ENCODE results near the gene CDR2L. TPM values are rescaled to one million over a fixed set of nuclear protein-coding genes. Genes with fewer than 3 reads are reported as not detected.

The CDR2L gene
- total RNA-seq, 1 donor from 2014 or later, result not detected

DNA sequence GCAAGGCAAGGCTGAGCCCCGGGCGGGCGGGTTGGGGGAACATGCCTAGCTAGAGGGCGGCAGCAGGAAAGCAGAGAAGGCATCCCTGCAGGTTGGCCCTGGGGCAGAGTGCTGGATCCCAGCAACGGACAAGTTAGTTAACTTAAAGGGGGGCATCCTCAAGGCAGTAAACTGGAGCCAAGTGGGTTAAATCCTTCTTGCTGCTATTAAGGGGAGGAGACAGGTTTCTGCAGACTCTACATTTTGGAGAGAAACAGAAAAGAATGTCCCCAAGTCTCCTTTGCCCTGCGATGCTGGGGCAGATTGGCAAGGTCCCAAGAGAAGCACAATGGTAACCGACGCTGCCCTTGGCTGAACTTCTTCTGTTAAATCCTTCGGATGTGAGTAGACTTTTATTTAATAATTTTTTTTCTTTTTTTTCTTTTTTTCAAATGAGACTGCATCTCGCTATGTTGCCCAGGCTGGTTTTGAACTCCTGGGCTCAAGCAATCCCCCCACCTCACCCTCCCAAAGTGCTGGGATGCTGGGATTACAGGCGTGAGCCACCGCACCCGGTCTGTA lies 45.4 kb downstream of the CDR2L start:
- peaks cover 1% of the 10 kb centered on the region for H3K27me3 Mint-ChIP-seq
- intact Hi-C loops (cut with micrococcal nuclease), result loop anchor here (1.0 to 5.0 kb wide), 2 partner anchors 20 to 150 kb away; partner anchors contain the start of genes MRPL58 and SUMO2
- peak; percentile 2 for ATAC-seq (ENCODE audit: low read depth)

GRCh38 chr17:75033346-75034235 lies 46.2 kb downstream of the CDR2L start:
- intact Hi-C loops (cut with micrococcal nuclease), result loop anchor here (1.0 to 5.0 kb wide), 5 partner anchors 14 to 149 kb away; partner anchors contain the start of genes CDR2L, KCTD2 and SUMO2
- Mint-ChIP-seq H3K27ac (peak overlapping the region; percentile 89), H3K4me3 (peak overlapping the region; percentile 91), H3K27me3 (peaks cover 1% of the 10 kb centered on the region), H3K9me3 (peaks cover 3% of the 10 kb centered on the region), H3K4me1 (peaks cover 34% of the 10 kb centered on the region), H3K36me3 (ENCODE audit: low read depth) (peaks cover 9% of the 10 kb centered on the region)
- CTCF ChIA-PET, result interaction anchor here (0.9 to 1.2 kb wide), 2 partner anchors 22 to 81 kb away, joined by 3 to 6 read pairs; no protein-coding TSS in a partner anchor
- ATAC-seq (ENCODE audit: low read depth) (peak; percentile 28), DNase-seq (peak; percentile 78)
- POLR2A ChIA-PET, result interaction anchor here (0.8 to 3.4 kb wide), 8 partner anchors 14 to 744 kb away, joined by 3 to 31 read pairs (median 4); partner anchors contain the start of genes ATP5PD, HID1, JPT1 and KCTD2
- TF ChIP-seq, protein P1, sequence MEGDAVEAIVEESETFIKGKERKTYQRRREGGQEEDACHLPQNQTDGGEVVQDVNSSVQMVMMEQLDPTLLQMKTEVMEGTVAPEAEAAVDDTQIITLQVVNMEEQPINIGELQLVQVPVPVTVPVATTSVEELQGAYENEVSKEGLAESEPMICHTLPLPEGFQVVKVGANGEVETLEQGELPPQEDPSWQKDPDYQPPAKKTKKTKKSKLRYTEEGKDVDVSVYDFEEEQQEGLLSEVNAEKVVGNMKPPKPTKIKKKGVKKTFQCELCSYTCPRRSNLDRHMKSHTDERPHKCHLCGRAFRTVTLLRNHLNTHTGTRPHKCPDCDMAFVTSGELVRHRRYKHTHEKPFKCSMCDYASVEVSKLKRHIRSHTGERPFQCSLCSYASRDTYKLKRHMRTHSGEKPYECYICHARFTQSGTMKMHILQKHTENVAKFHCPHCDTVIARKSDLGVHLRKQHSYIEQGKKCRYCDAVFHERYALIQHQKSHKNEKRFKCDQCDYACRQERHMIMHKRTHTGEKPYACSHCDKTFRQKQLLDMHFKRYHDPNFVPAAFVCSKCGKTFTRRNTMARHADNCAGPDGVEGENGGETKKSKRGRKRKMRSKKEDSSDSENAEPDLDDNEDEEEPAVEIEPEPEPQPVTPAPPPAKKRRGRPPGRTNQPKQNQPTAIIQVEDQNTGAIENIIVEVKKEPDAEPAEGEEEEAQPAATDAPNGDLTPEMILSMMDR (IDR thresholded peaks at IDR 0.05), result no peak

More for the DNA sequence above, 45.4 kb downstream of the CDR2L start:
- TF ChIP-seq, protein P1 (IDR thresholded peaks at IDR 0.05), result no peak
- Mint-ChIP-seq H3K27ac (no peak overlapping the region), H3K4me3 (peak overlapping the region; percentile 91), H3K4me1 (peaks cover 34% of the 10 kb centered on the region), H3K9me3 (peaks cover 3% of the 10 kb centered on the region), H3K36me3 (ENCODE audit: low read depth) (peaks cover 5% of the 10 kb centered on the region)
- CTCF ChIA-PET, result interaction anchor here (2.0 kb wide), 1 partner anchor 20 kb away, joined by 6 read pairs; the partner anchor contains the start of gene MRPL58
- POLR2A ChIA-PET, result interaction anchor here (0.5 to 1.6 kb wide), 6 partner anchors 10 to 752 kb away, joined by 3 to 14 read pairs (median 4); partner anchors contain the start of genes MRPL58 and UNK
- DNase-seq, result no peak

DNA sequence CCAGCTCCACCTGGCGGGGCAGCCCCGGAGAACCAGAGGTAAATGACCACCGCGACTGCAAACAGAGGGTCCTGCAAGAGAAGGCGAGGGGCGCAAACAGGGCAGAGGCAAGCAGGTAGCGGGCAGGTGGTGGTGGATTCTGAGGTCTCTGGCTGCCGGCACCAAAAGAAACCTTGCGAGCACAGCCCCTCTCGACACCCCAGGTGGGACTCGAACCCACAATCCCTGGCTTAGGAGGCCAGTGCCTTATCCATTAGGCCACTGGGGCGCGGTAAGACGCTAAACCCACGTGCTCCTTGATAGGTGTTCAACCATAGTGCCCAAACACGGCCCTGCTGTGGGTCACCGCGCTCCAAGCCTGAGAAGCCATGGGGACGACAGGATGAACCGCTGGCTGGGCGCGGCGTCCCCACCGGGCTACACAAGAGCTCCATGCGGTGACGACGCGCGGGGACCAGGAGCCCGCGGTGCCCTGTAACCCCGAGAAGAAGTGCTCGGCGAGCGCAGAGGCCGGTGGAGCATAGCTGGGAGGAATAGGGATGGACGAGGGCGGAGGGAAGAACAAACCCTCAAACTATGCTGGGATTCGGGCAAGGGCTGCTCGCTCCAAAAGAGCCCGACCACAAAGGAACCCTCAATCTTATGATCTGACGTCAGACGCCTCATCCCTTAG lies 46.9 kb downstream of the CDR2L start:
- POLR2A ChIA-PET, result interaction anchor here (0.8 to 3.4 kb wide), 11 partner anchors 10 to 743 kb away, joined by 3 to 31 read pairs (median 4); partner anchors contain the start of genes ATP5PD, FDXR, HID1 and JPT1
- peaks cover 3% of the 10 kb centered on the region for H3K9me3 Mint-ChIP-seq
- intact Hi-C loops (cut with micrococcal nuclease), result loop anchor here (1.0 to 5.0 kb wide), 5 partner anchors 13 to 148 kb away; partner anchors contain the start of genes CDR2L, KCTD2 and SUMO2
- ATAC-seq (ENCODE audit: low read depth), result peak; percentile 72
- peak overlapping the region; percentile 89 for H3K27ac Mint-ChIP-seq
- H3K4me3 Mint-ChIP-seq, result peak overlapping the region; percentile 91
- H3K4me1 Mint-ChIP-seq, result peaks cover 34% of the 10 kb centered on the region
- CTCF ChIA-PET, result interaction anchor here (0.9 to 1.2 kb wide), 2 partner anchors 23 to 80 kb away, joined by 3 to 6 read pairs; no protein-coding TSS in a partner anchor
- peak; percentile 76 for DNase-seq
- H3K27me3 Mint-ChIP-seq, result peaks cover 1% of the 10 kb centered on the region
- TF ChIP-seq, protein P1 (IDR thresholded peaks at IDR 0.05), result no peak
- peaks cover 14% of the 10 kb centered on the region for H3K36me3 Mint-ChIP-seq (ENCODE audit: low read depth)

- ATAC-seq (ENCODE audit: low read depth), result no peak
- DNase-seq, result no peak
Observed at GRCh38 chr17:75036643-75037268, 49.3 kb downstream of the CDR2L start.

More at GRCh38 chr17:75036643-75037268, 49.3 kb downstream of the CDR2L start:
- TF ChIP-seq, protein P1 (IDR thresholded peaks at IDR 0.05), result no peak
- POLR2A ChIA-PET, result interaction anchor here (3.1 to 3.4 kb wide), 2 partner anchors 11 to 24 kb away, joined by 28 to 31 read pairs; partner anchors contain the start of genes ATP5PD, KCTD2 and MRPL58
- CTCF ChIA-PET, result interaction anchor here (0.6 kb wide), 1 partner anchor 19 kb away, joined by 3 read pairs; no protein-coding TSS in a partner anchor
- H3K4me1 Mint-ChIP-seq, result peaks cover 34% of the 10 kb centered on the region
- no peak overlapping the region for H3K4me3 Mint-ChIP-seq
- intact Hi-C loops (cut with micrococcal nuclease), result no loop called here
- peaks cover 1% of the 10 kb centered on the region for H3K27me3 Mint-ChIP-seq
- no peak overlapping the region for H3K27ac Mint-ChIP-seq
- peaks cover 35% of the 10 kb centered on the region for H3K36me3 Mint-ChIP-seq (ENCODE audit: low read depth)
- no peaks in the 10 kb centered on the region for H3K9me3 Mint-ChIP-seq

Measured in activated B cell treated with CpG ODN at 0.5 μM for 24 hours (primary cell).